ENCODE results near the gene EXOC3.

Gene EXOC3

GRCh38 chr5:419970-420369 is 23.0 kb upstream of the EXOC3 start:
- DNase-seq (ENCODE audit: low read depth): no peak
- no peak overlapping the region for H3K4me3 ChIP-seq (ENCODE audit: low read depth, low read length)
- TF ChIP-seq CTCF (IDR thresholded peaks at IDR 0.05; ENCODE audit: insufficient read depth, low read depth, low read length, missing control alignments): no peak

DNA sequence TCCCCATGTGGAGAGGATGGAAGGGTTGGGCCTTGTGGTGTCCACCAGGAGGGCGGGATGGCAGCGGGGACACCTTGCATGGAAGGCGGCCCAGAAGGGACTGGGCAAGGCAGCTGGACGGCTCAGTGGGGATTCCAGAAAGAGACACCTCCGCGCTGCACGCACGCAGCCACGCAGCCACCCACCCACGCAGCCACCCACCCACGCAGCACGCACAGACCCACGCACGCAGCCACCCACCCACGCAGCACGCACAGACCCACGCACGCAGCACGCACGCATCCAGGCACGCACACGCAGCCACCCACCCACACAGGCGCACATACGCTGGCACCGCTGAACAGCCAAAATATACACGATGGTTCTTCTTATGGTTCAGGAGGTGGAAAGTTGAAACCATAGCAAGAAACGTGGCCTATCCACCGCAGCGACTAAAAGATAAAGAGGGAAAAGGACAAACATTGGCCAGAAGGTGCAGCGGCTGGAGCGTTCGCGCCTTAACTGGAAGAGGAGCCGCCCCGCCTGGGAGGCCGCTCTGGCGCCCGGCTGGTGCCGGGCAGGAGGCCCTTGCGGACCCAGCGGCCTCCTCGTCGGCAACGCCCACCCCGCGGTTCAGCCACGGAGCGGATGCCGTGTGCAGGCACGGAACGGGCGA is 22.2 kb upstream of the EXOC3 start:
- no peak for DNase-seq (ENCODE audit: low read depth)
- no peak for TF ChIP-seq CTCF (IDR thresholded peaks at IDR 0.05; ENCODE audit: insufficient read depth, low read depth, low read length, missing control alignments)

DNA sequence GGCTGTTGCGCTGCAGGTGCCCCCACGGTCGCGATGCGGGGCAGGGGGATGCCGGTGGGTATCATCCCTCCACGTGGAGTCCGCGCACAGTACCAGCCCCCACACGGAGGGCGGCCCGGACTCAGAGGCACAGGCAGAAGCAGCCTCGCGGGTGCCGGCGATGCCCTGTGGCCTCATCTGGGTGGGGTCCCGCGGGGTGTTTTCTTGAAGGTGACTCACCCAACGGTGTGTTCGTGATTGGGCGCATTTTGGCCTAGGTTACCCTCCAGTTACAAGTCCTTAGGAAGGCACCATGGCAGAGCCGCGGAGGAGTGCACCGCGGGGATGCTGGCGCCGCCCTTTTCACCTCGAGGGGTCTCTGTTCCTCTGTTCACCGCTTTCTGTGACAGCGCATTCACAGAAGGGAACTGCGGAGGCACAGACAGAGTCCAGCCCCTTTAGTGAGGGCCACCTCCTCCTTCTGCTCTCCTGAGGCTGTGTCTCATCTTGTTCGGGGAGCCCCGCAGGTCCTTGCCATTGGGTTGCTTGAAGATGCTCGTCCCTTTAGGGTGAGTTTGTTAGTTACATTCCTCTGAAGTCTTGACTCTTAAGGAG is 21.6 kb upstream of the EXOC3 start:
- H3K4me3 ChIP-seq (ENCODE audit: low read depth, low read length): no peak overlapping the region
- TF ChIP-seq CTCF (IDR thresholded peaks at IDR 0.05; ENCODE audit: insufficient read depth, low read depth, low read length, missing control alignments): no peak
- DNase-seq (ENCODE audit: low read depth): no peak

More for the DNA sequence above, 22.2 kb upstream of the EXOC3 start:
- H3K4me3 ChIP-seq (ENCODE audit: low read depth, low read length): no peak overlapping the region

GRCh38 chr5:421901-422300 is 21.1 kb upstream of the EXOC3 start:
- no peak overlapping the region for H3K4me3 ChIP-seq (ENCODE audit: low read depth, low read length)
- no peak for TF ChIP-seq CTCF (IDR thresholded peaks at IDR 0.05; ENCODE audit: insufficient read depth, low read depth, low read length, missing control alignments)
- no peak for DNase-seq (ENCODE audit: low read depth)

- no peak overlapping the region for H3K4me3 ChIP-seq (ENCODE audit: low read depth, low read length)
- TF ChIP-seq CTCF (IDR thresholded peaks at IDR 0.05; ENCODE audit: insufficient read depth, low read depth, low read length, missing control alignments): no peak
- no peak for DNase-seq (ENCODE audit: low read depth)
Measured at GRCh38 chr5:422323-423232, 20.4 kb upstream of the EXOC3 start.

- no peak for DNase-seq (ENCODE audit: low read depth)
- H3K4me3 ChIP-seq (ENCODE audit: low read depth, low read length): no peak overlapping the region
- no peak for TF ChIP-seq CTCF (IDR thresholded peaks at IDR 0.05; ENCODE audit: insufficient read depth, low read depth, low read length, missing control alignments)
Measured at GRCh38 chr5:423233-423565, 19.8 kb upstream of the EXOC3 start.
